OCI-M2 (cell line): ENCODE results near the gene PTPRM.

Experiments
- DNase-seq: peaks from one replicate; lab custom pipeline; 2025; ENCODE audit not compliant: unreplicated experiment; lab: John Stamatoyannopoulos, UW

Gene PTPRM

GRCh38 chr18:8402237-8402636 lies 835.1 kb downstream of the PTPRM start:
- DNase-seq = no peak

- DNase-seq = no peak
Observed at GRCh38 chr18:8403713-8404112, 836.6 kb downstream of the PTPRM start.

GRCh38 chr18:8406186-8406867 lies 839.2 kb downstream of the PTPRM start:
- DNase-seq = no peak

- no peak for DNase-seq
Observed at GRCh38 chr18:8406868-8407250, 839.7 kb downstream of the PTPRM start.

- DNase-seq = no peak
Observed at GRCh38 chr18:8409151-8409550, 842.0 kb downstream of the PTPRM start.

- DNase-seq = no peak
Observed at GRCh38 chr18:8411492-8411891, 844.4 kb downstream of the PTPRM start.

- DNase-seq = no peak
Observed at GRCh38 chr18:8412117-8412516, 845.0 kb downstream of the PTPRM start.

GRCh38 chr18:8413189-8413588 lies 846.1 kb downstream of the PTPRM start:
- DNase-seq = no peak

- no peak for DNase-seq
Observed at GRCh38 chr18:8413751-8414150, 846.6 kb downstream of the PTPRM start.

GRCh38 chr18:8416212-8417019 lies 849.3 kb downstream of the PTPRM start:
- DNase-seq = no peak

- no peak for DNase-seq
Observed at GRCh38 chr18:8422391-8422790, 855.3 kb downstream of the PTPRM start.

- no peak for DNase-seq
Observed at GRCh38 chr18:8423051-8423557, 856.0 kb downstream of the PTPRM start.

GRCh38 chr18:8424481-8424880 lies 857.4 kb downstream of the PTPRM start:
- no peak for DNase-seq

- no peak for DNase-seq
Observed at GRCh38 chr18:8424917-8425725, 858.0 kb downstream of the PTPRM start.

GRCh38 chr18:8426401-8426800 lies 859.3 kb downstream of the PTPRM start:
- DNase-seq = no peak

- no peak for DNase-seq
Observed at GRCh38 chr18:8427339-8427738, 860.2 kb downstream of the PTPRM start.

GRCh38 chr18:8428951-8429350 lies 861.8 kb downstream of the PTPRM start:
- no peak for DNase-seq

- DNase-seq = no peak
Observed at GRCh38 chr18:8431036-8431435, 863.9 kb downstream of the PTPRM start.

- DNase-seq = no peak
Observed at GRCh38 chr18:8433323-8433722, 866.2 kb downstream of the PTPRM start.

GRCh38 chr18:8433771-8434170 lies 866.7 kb downstream of the PTPRM start:
- DNase-seq = no peak

GRCh38 chr18:8435376-8435775 lies 868.3 kb downstream of the PTPRM start:
- DNase-seq = no peak

- no peak for DNase-seq
Observed at GRCh38 chr18:8439055-8439454, 871.9 kb downstream of the PTPRM start.
